Suprapubic skin (tissue), 4 donors: ENCODE data around the gene SERAC1.

Experiments used
- EP300 ChIP-seq: sonication (generic); formaldehyde crosslinking; IDR thresholded peaks from one replicate; pipeline ENCODE4 v1.6.1; 2017; ENCODE audit warnings: antibody characterized with exemption
- POLR2A ChIP-seq, 2 donors: fragments of 450-650 bp; IDR thresholded peaks; one replicate each; pipeline ENCODE4 v1.6.1; 2017; ENCODE audit warnings: antibody characterized with exemption in 2 of 2, mild to moderate bottlenecking in 2 of 2, moderate library complexity in 2 of 2
- POLR2AphosphoS5 ChIP-seq, 3 donors: sonication (generic); formaldehyde crosslinking; IDR thresholded peaks; one replicate each; pipeline ENCODE4 v1.6.1; 2017; ENCODE audit warnings: antibody characterized with exemption in 3 of 3
- TF ChIP-seq, protein P1 (sequence below), 2 donors: fragments of 200-600 bp in 1 of 2; fragments of 450-650 bp in 1 of 2; sonication (generic) in 1 of 2; IDR thresholded peaks; one replicate each; pipeline ENCODE4 v1.5.1; 2016 to 2019; ENCODE audit warnings: antibody characterized with exemption in 2 of 2, mild to moderate bottlenecking in 1 of 2, moderate library complexity in 1 of 2

DNA sequence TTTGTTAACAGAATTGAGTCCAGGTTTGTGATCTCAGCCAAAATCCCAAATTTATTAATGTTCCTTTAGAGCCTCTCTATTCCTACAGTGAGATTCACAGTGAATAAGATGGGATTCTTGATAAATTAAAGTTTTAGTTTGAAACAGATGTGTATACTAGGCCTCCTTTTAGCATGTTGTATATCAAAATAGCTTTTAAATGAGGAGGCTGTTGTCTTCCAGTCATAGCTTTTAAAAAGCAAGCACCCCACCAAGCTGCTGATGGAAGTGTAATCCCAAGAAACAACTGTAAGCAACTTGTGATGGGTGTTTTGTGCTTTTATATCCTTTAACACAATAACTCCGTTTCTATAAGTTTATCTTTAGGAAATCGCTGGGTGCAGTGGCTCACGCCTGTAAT lies 7.0 kb upstream of the SERAC1 start:
- TF ChIP-seq, protein P1, sequence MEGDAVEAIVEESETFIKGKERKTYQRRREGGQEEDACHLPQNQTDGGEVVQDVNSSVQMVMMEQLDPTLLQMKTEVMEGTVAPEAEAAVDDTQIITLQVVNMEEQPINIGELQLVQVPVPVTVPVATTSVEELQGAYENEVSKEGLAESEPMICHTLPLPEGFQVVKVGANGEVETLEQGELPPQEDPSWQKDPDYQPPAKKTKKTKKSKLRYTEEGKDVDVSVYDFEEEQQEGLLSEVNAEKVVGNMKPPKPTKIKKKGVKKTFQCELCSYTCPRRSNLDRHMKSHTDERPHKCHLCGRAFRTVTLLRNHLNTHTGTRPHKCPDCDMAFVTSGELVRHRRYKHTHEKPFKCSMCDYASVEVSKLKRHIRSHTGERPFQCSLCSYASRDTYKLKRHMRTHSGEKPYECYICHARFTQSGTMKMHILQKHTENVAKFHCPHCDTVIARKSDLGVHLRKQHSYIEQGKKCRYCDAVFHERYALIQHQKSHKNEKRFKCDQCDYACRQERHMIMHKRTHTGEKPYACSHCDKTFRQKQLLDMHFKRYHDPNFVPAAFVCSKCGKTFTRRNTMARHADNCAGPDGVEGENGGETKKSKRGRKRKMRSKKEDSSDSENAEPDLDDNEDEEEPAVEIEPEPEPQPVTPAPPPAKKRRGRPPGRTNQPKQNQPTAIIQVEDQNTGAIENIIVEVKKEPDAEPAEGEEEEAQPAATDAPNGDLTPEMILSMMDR (IDR thresholded peaks at IDR 0.05): no peak
- TF ChIP-seq POLR2AphosphoS5 (IDR thresholded peaks at IDR 0.05) (no peak), POLR2A (IDR thresholded peaks at IDR 0.05) (no peak), EP300 (no peak)
